Ectodermal cell (in vitro differentiated cells): ENCODE measurements around the gene SLC25A21.
"Not testable (repeated sequence)": the region's sequence is repeated elsewhere in the genome, so short reads cannot be mapped to it uniquely, and the experiment has no call there.

Experiments used
- H3K27ac ChIP-seq: 2 replicates; pipeline ENCODE4 v1.7.0; 2013; ENCODE audit warnings: mild to moderate bottlenecking, low read depth, low read length; ENCODE audit not compliant: insufficient read depth, poor library complexity, severe bottlenecking
- H3K27me3 ChIP-seq: 2 replicates; pipeline ENCODE4 v1.7.0; 2013; ENCODE audit warnings: mild to moderate bottlenecking, low read length; ENCODE audit not compliant: insufficient read depth, control insufficient read depth, poor library complexity, severe bottlenecking
- H3K36me3 ChIP-seq: one replicate; pipeline ENCODE4 v1.7.0; 2013; ENCODE audit warnings: low read length; ENCODE audit not compliant: control insufficient read depth, insufficient read depth
- H3K4me1 ChIP-seq: one replicate; pipeline ENCODE4 v1.7.0; 2013; ENCODE audit warnings: low read length; ENCODE audit not compliant: control insufficient read depth, insufficient read depth
- H3K4me3 ChIP-seq: 2 replicates; pipeline ENCODE4 v1.7.0; 2013; ENCODE audit warnings: low read depth, low read length, control low read depth; ENCODE audit not compliant: insufficient read depth
- H3K9me3 ChIP-seq: 2 replicates; pipeline ENCODE4 v1.7.0; 2013; ENCODE audit warnings: mild to moderate bottlenecking, low read length, moderate library complexity; ENCODE audit not compliant: control insufficient read depth
- WGBS, 2 experiments: methylation state at CpG; one replicate each; pipeline ENCODE4 v1.1.7; 2013; ENCODE audit warnings: missing lambda C conversion rate in 2 of 2; 5-methylcytosine and 5-hydroxymethylcytosine counted together

Gene SLC25A21

DNA sequence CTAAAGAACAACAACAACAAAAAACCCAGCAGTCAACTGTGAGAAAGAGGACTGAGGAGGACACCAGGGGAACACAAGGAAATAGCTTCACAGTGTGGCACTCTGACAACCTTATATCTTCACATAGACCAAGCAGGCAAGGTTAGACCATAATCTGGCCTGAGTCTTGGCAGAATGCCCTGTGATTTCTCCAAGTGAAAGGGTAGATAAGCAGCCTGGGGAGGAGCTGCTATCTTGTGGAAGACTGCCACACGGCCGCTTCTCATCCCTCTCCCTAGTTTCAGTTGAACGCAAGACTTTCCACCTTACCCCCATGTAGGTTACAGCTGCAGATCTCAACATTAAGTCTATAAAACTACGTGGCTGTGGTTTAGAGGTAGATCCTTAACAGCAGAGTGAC is 3.7 kb downstream of the SLC25A21 start:
- Histone ChIP-seq H3K9me3 (no peaks in the 10 kb centered on the region), H3K36me3 (no peaks in the 10 kb centered on the region)
- 88 to 95% methylated on average over 4 of the region's 4 CpGs for WGBS, 2 experiments

DNA sequence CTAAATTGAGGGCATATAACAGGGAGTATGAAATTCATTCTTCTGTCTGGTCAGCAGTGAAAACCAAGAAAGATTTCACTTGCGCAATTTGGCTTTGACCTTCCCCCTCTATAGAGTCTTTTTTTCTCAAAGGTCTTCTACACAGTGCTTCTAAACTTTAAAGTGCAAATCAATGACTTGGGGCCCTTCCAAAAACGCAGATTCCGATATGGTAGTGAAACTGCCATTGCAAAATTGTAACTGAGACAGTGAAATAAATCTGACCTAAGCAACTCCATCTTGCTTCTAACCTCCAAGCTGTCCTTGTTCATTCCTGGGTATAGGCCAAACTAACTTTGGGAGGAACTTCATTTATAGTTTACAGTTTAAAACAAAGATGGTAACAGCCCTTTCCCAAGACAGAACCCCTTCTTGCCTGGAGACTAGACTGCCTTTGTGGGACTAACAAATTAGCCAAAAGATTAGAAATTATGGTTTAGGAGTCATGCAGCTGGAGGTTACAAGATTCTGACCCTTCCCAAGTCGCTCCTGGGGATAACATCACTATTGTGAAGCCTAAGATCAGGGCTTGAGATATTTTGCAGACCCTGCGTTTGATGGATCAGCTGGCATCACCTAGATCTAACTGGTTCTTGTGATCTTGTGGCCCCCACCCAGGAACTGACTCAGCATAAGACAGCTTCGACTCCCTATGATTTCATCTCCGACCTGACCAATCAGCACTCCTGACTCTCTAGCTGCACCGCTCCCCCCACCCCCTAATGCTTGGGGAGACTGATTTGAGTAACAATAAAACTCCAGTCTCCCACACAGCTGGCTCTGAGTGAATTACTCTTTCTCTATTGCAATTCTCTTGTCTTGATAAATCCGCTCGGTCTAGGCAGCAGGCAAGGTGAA is 5.0 kb downstream of the SLC25A21 start:
- H3K4me1 ChIP-seq: peaks cover 3% of the 10 kb centered on the region
- WGBS, 2 experiments: 60% methylated on average over 10 of the region's 10 CpGs
- no peaks in the 10 kb centered on the region for H3K36me3 ChIP-seq
- no peak overlapping the region for H3K27ac ChIP-seq
- no peaks in the 10 kb centered on the region for H3K9me3 ChIP-seq
- no peak overlapping the region for H3K4me3 ChIP-seq
- H3K27me3 ChIP-seq: no peaks in the 10 kb centered on the region

More for the DNA sequence above, 3.7 kb downstream of the SLC25A21 start:
- Histone ChIP-seq H3K27me3 (no peaks in the 10 kb centered on the region), H3K27ac (no peak overlapping the region), H3K4me1 (peaks cover 3% of the 10 kb centered on the region), H3K4me3 (no peak overlapping the region)

DNA sequence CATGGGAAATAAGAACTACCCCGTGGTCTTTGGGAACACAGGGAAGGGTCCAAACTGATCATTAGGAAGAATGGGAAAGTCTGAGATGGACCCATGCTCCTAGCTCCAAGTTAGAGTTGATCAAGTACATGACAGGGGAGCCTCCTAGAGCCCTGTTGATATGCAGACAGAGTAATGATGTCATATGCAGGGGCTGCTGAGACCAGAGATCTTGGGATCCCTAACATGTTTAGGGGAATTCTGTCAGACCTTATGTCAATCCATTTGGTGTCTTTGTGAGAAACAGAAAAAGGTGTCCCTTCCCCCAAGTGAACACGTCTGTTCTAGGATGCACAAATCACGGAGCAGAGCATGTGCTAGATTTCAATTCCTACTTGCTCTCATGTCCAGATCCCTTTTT is 6.6 kb downstream of the SLC25A21 start:
- peaks cover 3% of the 10 kb centered on the region for H3K4me1 ChIP-seq
- H3K27ac ChIP-seq: no peak overlapping the region
- 93 to 95% methylated on average over 3 of the region's 3 CpGs for WGBS, 2 experiments
- H3K9me3 ChIP-seq: no peaks in the 10 kb centered on the region
- H3K36me3 ChIP-seq: no peaks in the 10 kb centered on the region
- no peak overlapping the region for H3K4me3 ChIP-seq
- H3K27me3 ChIP-seq: no peaks in the 10 kb centered on the region

DNA sequence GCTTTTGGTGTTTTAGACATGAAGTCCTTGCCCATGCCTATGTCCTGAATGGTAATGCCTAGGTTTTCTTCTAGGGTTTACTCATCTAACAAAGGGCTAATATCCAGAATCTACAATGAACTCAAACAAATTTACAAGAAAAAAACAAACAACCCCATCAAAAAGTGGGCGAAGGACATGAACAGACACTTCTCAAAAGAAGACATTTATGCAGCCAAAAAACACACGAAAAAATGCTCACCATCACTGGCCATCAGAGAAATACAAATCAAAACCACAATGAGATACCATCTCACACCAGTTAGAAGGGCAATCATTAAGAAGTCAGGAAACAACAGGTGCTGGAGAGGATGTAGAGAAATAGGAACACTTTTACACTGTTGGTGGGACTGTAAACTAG is 10.1 kb downstream of the SLC25A21 start:
- not testable (repeated sequence) for H3K36me3 ChIP-seq, H3K27ac ChIP-seq, H3K4me3 ChIP-seq, H3K9me3 ChIP-seq, H3K4me1 ChIP-seq, H3K27me3 ChIP-seq
- no CpG with 5 or more reads among the region's 2 CpGs for WGBS, 2 experiments

DNA sequence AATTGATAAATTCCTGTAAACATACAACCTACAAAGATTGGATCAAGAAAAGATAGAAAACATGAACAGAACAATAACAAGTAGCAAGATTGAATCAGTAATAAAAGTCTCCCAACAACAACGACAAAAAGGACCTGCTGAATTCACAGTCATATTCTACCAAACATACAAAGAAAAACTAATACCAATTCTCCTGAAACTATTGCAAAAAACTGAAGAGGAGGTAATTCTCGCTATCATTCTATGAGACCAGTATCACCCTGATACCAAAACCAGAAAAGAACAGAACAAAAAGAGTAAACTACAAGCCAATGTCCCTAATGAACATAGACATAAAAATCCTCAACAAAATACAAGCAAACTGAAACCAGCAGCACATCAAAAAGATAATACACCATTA is 14.4 kb downstream of the SLC25A21 start:
- H3K36me3 ChIP-seq: no peaks in the 10 kb centered on the region
- WGBS, 2 experiments: 91 to 94% methylated on average over 2 of the region's 2 CpGs
- no peaks in the 10 kb centered on the region for H3K27me3 ChIP-seq
- no peaks in the 10 kb centered on the region for H3K4me1 ChIP-seq
- H3K4me3 ChIP-seq: no peak overlapping the region
- H3K9me3 ChIP-seq: peaks cover 3% of the 10 kb centered on the region
- H3K27ac ChIP-seq: no peak overlapping the region

DNA sequence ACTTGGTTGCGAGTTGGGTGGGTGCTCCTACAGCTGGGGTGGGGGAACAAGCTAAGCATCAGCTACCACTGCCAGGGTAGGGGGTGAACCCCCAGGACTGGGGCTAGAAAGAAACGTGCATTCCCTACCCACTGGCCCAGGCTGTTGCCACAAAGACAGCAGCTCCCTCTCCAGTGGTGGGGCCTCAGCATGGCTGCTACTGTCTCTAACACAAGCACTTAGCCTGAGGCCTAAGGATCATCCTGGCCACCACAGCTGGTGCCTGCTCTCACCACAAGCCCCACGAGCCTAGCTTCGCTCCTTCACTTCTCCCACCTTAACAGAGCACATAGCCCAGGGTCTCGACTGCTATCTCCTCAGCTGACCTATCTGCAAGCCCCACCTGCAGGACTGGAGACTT is 18.9 kb downstream of the SLC25A21 start:
- H3K36me3 ChIP-seq: no peaks in the 10 kb centered on the region
- H3K9me3 ChIP-seq: peaks cover 3% of the 10 kb centered on the region
- H3K27me3 ChIP-seq: no peaks in the 10 kb centered on the region
- no peaks in the 10 kb centered on the region for H3K4me1 ChIP-seq
- 88 to 90% methylated on average over 5 of the region's 5 CpGs for WGBS, 2 experiments
- no peak overlapping the region for H3K27ac ChIP-seq
- no peak overlapping the region for H3K4me3 ChIP-seq

DNA sequence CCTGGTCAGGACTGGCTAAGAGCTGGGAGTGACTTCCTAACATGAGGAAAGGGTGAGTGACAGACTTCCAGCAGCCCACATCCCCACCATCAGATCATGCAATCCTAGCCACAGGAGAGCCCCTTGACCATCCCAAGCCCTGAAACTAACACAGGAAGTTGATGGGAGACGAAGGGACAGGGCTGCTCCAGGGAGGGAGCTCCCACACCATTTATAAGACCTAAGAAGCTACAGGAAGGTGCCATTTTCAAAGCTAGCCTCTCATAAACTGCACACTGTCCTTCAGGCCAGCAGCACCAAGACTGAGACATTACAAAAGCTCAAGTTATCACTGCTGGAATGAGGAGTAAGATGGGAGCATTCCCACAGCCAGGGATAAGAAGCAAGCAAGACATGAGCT is 19.4 kb downstream of the SLC25A21 start:
- Histone ChIP-seq H3K9me3 (peaks cover 3% of the 10 kb centered on the region), H3K36me3 (no peaks in the 10 kb centered on the region), H3K4me1 (no peaks in the 10 kb centered on the region), H3K27ac (no peak overlapping the region), H3K27me3 (no peaks in the 10 kb centered on the region), H3K4me3 (no peak overlapping the region)
- 79 to 100% methylated on average over 1 of the region's 1 CpG for WGBS, 2 experiments

- WGBS, 2 experiments: 3 to 8% methylated on average over 2 to 3 of the region's 3 CpGs
- Histone ChIP-seq H3K27ac (no peak overlapping the region), H3K27me3 (no peaks in the 10 kb centered on the region), H3K36me3 (no peaks in the 10 kb centered on the region), H3K9me3 (peaks cover under 1% of the 10 kb centered on the region), H3K4me1 (no peaks in the 10 kb centered on the region), H3K4me3 (no peak overlapping the region)
Measured at GRCh38 chr14:37150414-37150813, 22.0 kb downstream of the SLC25A21 start.

DNA sequence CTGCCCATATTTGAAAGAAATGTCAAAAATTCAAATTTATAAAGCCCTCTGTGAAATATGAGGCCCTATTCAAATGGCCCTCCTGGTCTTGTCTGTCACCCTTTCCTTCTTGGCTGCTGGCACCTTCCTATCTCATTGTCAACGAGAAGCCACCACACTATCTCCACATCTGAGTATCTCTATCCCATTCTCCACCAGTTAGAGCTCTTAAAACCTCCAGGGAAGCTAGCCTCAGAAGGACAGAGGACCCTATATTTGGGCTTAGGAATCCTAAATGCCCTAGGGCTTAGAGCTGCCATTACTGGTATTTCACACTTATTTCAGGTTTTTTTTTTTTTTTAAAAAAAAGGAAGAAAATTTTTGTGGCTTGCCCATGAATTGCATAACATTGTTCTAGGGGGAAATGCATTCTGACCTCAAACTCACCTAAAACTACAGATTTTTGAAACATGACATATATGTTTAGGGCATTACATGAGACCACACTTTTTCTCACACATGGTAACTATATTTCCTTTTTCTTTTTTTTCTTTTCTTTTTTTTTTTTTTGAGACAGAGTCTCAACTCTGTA is 25.0 kb downstream of the SLC25A21 start:
- Histone ChIP-seq H3K27me3 (no peaks in the 10 kb centered on the region), H3K4me1 (no peaks in the 10 kb centered on the region), H3K36me3 (no peaks in the 10 kb centered on the region), H3K9me3 (no peaks in the 10 kb centered on the region), H3K4me3 (no peak overlapping the region), H3K27ac (no peak overlapping the region)
- 78 to 91% methylated on average over 1 of the region's 1 CpG for WGBS, 2 experiments

- H3K4me3 ChIP-seq, H3K27ac ChIP-seq, H3K27me3 ChIP-seq, H3K4me1 ChIP-seq, H3K36me3 ChIP-seq, H3K9me3 ChIP-seq: not testable (repeated sequence)
- 82 to 94% methylated on average over 1 of the region's 1 CpG for WGBS, 2 experiments
Measured at GRCh38 chr14:37146438-37146837, 26.0 kb downstream of the SLC25A21 start.
